ENCODE data around the gene ENPP1.

ENPP1 gene

DNA sequence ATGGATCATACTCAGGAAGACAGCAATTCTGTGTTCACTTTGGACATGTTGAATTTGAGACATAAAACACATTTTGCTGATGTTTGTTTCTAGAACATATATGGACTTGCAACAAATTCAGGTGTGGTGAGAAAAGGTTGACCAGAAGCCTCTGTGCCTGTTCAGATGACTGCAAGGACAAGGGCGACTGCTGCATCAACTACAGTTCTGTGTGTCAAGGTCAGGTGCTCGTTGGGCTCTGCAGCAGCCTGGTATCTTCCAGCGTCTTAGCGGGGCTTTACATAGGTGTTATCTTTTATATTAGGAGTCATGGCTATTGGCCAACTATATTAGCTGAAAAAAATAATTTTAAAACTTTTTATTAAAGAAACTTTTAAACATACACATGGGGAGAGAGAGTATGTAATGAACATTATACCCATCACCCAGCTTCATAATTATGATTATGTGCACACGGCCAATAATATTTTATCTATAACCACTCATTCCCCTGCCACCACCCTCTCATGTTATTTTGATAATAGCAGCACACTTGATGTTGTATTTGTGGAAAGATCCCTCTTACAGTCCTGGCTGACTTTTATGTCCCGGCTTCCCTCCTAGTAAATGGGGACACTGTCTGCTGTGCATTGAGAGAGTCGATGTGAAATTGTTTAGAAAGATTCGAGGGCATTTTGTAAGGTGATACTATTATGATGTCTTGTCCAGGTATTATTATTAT lies 43.4 kb downstream of the ENPP1 start:
- no peak for TF ChIP-seq EZH2phosphoT487 (IDR thresholded peaks at IDR 0.05; ENCODE audit: borderline replicate concordance, low read length)
- no peak for TF ChIP-seq CTCF (IDR thresholded peaks at IDR 0.05; ENCODE audit: low read depth, low read length, poor library complexity, severe bottlenecking)
- Histone ChIP-seq H3K27me3 (ENCODE audit: control insufficient read depth, low read length) (no peaks in the 10 kb centered on the region), H3K4me3 (ENCODE audit: low read length) (no peak overlapping the region), H3K4me2 (ENCODE audit: low read length) (no peak overlapping the region), H4K20me1 (ENCODE audit: control insufficient read depth, insufficient read depth, low read depth, low read length) (no peaks in the 10 kb centered on the region), H3K27ac (ENCODE audit: low read depth, low read length) (no peak overlapping the region), H3F3A (ENCODE audit: control insufficient read depth, insufficient read depth) (no peaks in the 10 kb centered on the region), H3K9me3 (ENCODE audit: control insufficient read depth, insufficient read depth, low read length) (no peaks in the 10 kb centered on the region), H3K36me3 (ENCODE audit: control insufficient read depth, low read length) (no peaks in the 10 kb centered on the region), H3K9me2 (replicated peaks; ENCODE audit: control insufficient read depth, low read length) (no peaks in the 10 kb centered on the region), H3K79me2 (ENCODE audit: control insufficient read depth, low read length) (no peaks in the 10 kb centered on the region), H3K4me1 (ENCODE audit: control insufficient read depth, low read length) (no peaks in the 10 kb centered on the region)

GRCh38 chr6:131852200-131852599 lies 44.4 kb downstream of the ENPP1 start:
- Histone ChIP-seq H3K79me2 (ENCODE audit: control insufficient read depth, low read length) (no peaks in the 10 kb centered on the region), H3K4me3 (ENCODE audit: low read length) (no peak overlapping the region), H3K9me2 (replicated peaks; ENCODE audit: control insufficient read depth, low read length) (no peaks in the 10 kb centered on the region), H3K27me3 (ENCODE audit: control insufficient read depth, low read length) (no peaks in the 10 kb centered on the region), H3F3A (ENCODE audit: control insufficient read depth, insufficient read depth) (no peaks in the 10 kb centered on the region), H3K27ac (ENCODE audit: low read depth, low read length) (no peak overlapping the region), H4K20me1 (ENCODE audit: control insufficient read depth, insufficient read depth, low read depth, low read length) (no peaks in the 10 kb centered on the region), H3K4me1 (ENCODE audit: control insufficient read depth, low read length) (no peaks in the 10 kb centered on the region), H3K9me3 (ENCODE audit: control insufficient read depth, insufficient read depth, low read length) (no peaks in the 10 kb centered on the region), H3K36me3 (ENCODE audit: control insufficient read depth, low read length) (no peaks in the 10 kb centered on the region), H3K4me2 (ENCODE audit: low read length) (no peak overlapping the region)
- no peak for TF ChIP-seq CTCF (IDR thresholded peaks at IDR 0.05; ENCODE audit: low read depth, low read length, poor library complexity, severe bottlenecking)

DNA sequence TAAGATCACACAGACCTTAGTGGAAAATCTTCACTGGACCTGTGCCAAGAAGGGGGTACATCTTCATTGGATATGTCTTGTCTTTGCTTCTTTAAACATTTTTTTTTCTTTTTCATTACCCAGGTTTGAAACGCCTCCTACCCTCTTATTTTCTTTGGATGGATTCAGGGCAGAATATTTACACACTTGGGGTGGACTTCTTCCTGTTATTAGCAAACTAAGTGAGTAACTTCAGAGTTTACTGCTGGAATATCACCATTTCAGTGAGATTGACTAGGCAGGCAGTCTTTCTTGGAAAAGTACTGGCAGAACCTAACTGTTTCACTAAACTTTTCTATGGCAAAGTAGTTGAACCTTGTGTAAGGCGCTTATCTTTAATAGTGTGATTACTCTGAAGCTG lies 47.0 kb downstream of the ENPP1 start:
- TF ChIP-seq CTCF (IDR thresholded peaks at IDR 0.05; ENCODE audit: low read depth, low read length, poor library complexity, severe bottlenecking) (no peak), EZH2phosphoT487 (IDR thresholded peaks at IDR 0.05; ENCODE audit: borderline replicate concordance, low read length) (no peak)
- Histone ChIP-seq H4K20me1 (ENCODE audit: control insufficient read depth, insufficient read depth, low read depth, low read length) (no peaks in the 10 kb centered on the region), H3K27ac (ENCODE audit: low read depth, low read length) (no peak overlapping the region), H3K4me3 (ENCODE audit: low read length) (no peak overlapping the region), H3K27me3 (ENCODE audit: control insufficient read depth, low read length) (no peaks in the 10 kb centered on the region), H3K36me3 (ENCODE audit: control insufficient read depth, low read length) (no peaks in the 10 kb centered on the region), H3K9me3 (ENCODE audit: control insufficient read depth, insufficient read depth, low read length) (no peaks in the 10 kb centered on the region), H3K4me2 (ENCODE audit: low read length) (no peak overlapping the region), H3K79me2 (ENCODE audit: control insufficient read depth, low read length) (no peaks in the 10 kb centered on the region), H3K9me2 (replicated peaks; ENCODE audit: control insufficient read depth, low read length) (no peaks in the 10 kb centered on the region), H3F3A (ENCODE audit: control insufficient read depth, insufficient read depth) (no peaks in the 10 kb centered on the region), H3K4me1 (ENCODE audit: control insufficient read depth, low read length) (no peaks in the 10 kb centered on the region)

Measured in DOHH2 (cell line).